D721Med (cell line): Measurements from ENCODE around the gene KRTAP13-1.

ENCODE experiments used
- DNase-seq: peaks from one replicate; pipeline ENCODE4 v3.0.0; 2011; ENCODE audit warnings: low spot score; ENCODE audit not compliant: insufficient read length
- FAIRE-seq: peaks from 2 replicates; lab custom pipeline; 2011; peaks lifted over from hg19 to GRCh38; lab: Jason Lieb, UNC
- CTCF ChIP-seq: IDR thresholded peaks from 2 replicates; pipeline ENCODE4 v1.5.1; 2012; ENCODE audit warnings: mild to moderate bottlenecking, control low read depth; ENCODE audit not compliant: insufficient read depth; ENCODE audit errors: missing control alignments

Gene KRTAP13-1

GRCh38 chr21:30395731-30396130 is at the start of gene KRTAP13-1:
Gene KRTAP13-1, plus strand, starts transcription at chr21:30396031. Its CDS starts 56 bp downstream, at chr21:30396087.
- FAIRE-seq = no peak

GRCh38 chr21:30348506-30348905 is 47.3 kb upstream of the KRTAP13-1 start, which contains the start of gene KRTAP23-1:
Gene KRTAP23-1, minus strand, starts transcription at chr21:30348606. Its CDS starts 0 bp downstream, at chr21:30348606.
- TF ChIP-seq CTCF = no peak
- DNase-seq = no peak
- FAIRE-seq = no peak

More at GRCh38 chr21:30395731-30396130, at the start of gene KRTAP13-1:
- no peak for DNase-seq
- no peak for TF ChIP-seq CTCF

- no peak for FAIRE-seq
- no peak for TF ChIP-seq CTCF
- no peak for DNase-seq
Measured at GRCh38 chr21:30349572-30349971, 46.3 kb upstream of the KRTAP13-1 start.

GRCh38 chr21:30351534-30351933 is 44.3 kb upstream of the KRTAP13-1 start:
- FAIRE-seq (no peak), DNase-seq (no peak)
- no peak for TF ChIP-seq CTCF

- FAIRE-seq (no peak), DNase-seq (no peak)
- TF ChIP-seq CTCF = no peak
Measured at GRCh38 chr21:30354308-30355005, 41.4 kb upstream of the KRTAP13-1 start.

- no peak for FAIRE-seq
- DNase-seq = no peak
- TF ChIP-seq CTCF = no peak
Measured at GRCh38 chr21:30355906-30356305, 39.9 kb upstream of the KRTAP13-1 start.

- DNase-seq (no peak), FAIRE-seq (no peak)
- no peak for TF ChIP-seq CTCF
Measured at GRCh38 chr21:30372139-30372770, 23.6 kb upstream of the KRTAP13-1 start, which contains the start of gene KRTAP13-2. Gene KRTAP13-2, minus strand, starts transcription at chr21:30372271. Its CDS starts 58 bp downstream, at chr21:30372213.
